HepG2 (cell line): ENCODE measurements around the gene PRR19. TPM values are rescaled to one million over a fixed set of nuclear protein-coding genes. Genes with fewer than 3 reads are reported as not detected.

Source experiments
- ASH2L ChIP-seq: fragments of 300-600, 200-600 bp; sonication (generic); IDR thresholded peaks from 2 replicates; pipeline ENCODE4 v1.7.0; 2017; ENCODE audit warnings: low read depth, mild to moderate bottlenecking, moderate library complexity, mixed read lengths, low read length; ENCODE audit not compliant: insufficient read length
- HNRNPK ChIP-seq: fragments of 200-400 bp; formaldehyde crosslinking; IDR thresholded peaks from 2 replicates; pipeline ENCODE4 v1.6.1; 2018; ENCODE audit warnings: low read length, low read depth, moderate library complexity, mild to moderate bottlenecking; ENCODE audit not compliant: poor library complexity, severe bottlenecking
- HOXD1 ChIP-seq: sonication (generic); formaldehyde crosslinking; IDR thresholded peaks from 2 replicates; pipeline ENCODE4 v1.5.0; 2020; ENCODE audit warnings: missing genetic modification reagents
- MEIS1 ChIP-seq: sonication (generic); formaldehyde crosslinking; IDR thresholded peaks from 2 replicates; pipeline ENCODE4 v1.9.0; 2021; ENCODE audit warnings: mild to moderate bottlenecking, missing genetic modification reagents, moderate library complexity, borderline replicate concordance
- MTF1 ChIP-seq: sonication (generic); formaldehyde crosslinking; IDR thresholded peaks from 2 replicates; pipeline ENCODE4 v1.5.0; 2020; ENCODE audit warnings: missing genetic modification reagents
- NFKBIZ ChIP-seq: IDR thresholded peaks from 2 replicates; pipeline ENCODE4 v1.6.1; 2018; ENCODE audit warnings: missing genetic modification reagents, missing compliant biosample characterization
- PHB2 ChIP-seq: fragments of 450-650 bp; IDR thresholded peaks from 2 replicates; pipeline ENCODE4 v1.6.1; 2018; ENCODE audit not compliant: partially characterized antibody
- RARA ChIP-seq: IDR thresholded peaks from 2 replicates; pipeline ENCODE4 v1.6.1; 2016; ENCODE audit warnings: missing genetic modification reagents, missing compliant biosample characterization
- SRF ChIP-seq: IDR thresholded peaks from 2 replicates; pipeline ENCODE4 v1.6.1; 2011; ENCODE audit warnings: mild to moderate bottlenecking, low read depth, low read length, moderate library complexity
- TGIF2 ChIP-seq: IDR thresholded peaks from 2 replicates; pipeline ENCODE4 v1.6.1; 2016; ENCODE audit warnings: control low read depth, missing compliant biosample characterization
- ZFX ChIP-seq: sonication (generic); formaldehyde crosslinking; IDR thresholded peaks from 2 replicates; pipeline ENCODE4 v1.4.0; 2020; ENCODE audit warnings: mild to moderate bottlenecking, low read depth, missing genetic modification reagents, moderate library complexity
- ZMYM4 ChIP-seq: sonication (generic); formaldehyde crosslinking; IDR thresholded peaks from 2 replicates; pipeline ENCODE4 v1.8.1; 2023; ENCODE audit warnings: mild to moderate bottlenecking, missing genetic modification reagents
- ZNF274 ChIP-seq: sonication (generic); formaldehyde crosslinking; IDR thresholded peaks from 2 replicates; pipeline ENCODE4 v1.5.1; 2020; ENCODE audit warnings: mild to moderate bottlenecking, missing genetic modification reagents
- ZNF276 ChIP-seq: sonication (generic); formaldehyde crosslinking; IDR thresholded peaks from 2 replicates; pipeline ENCODE4 v1.4.0; 2020; ENCODE audit warnings: mild to moderate bottlenecking, low read depth, missing genetic modification reagents
- ZNF34 ChIP-seq: sonication (generic); formaldehyde crosslinking; IDR thresholded peaks from 2 replicates; pipeline ENCODE4 v1.4.0; 2020; ENCODE audit warnings: mild to moderate bottlenecking, missing genetic modification reagents, borderline replicate concordance
- ZNF343 ChIP-seq: sonication (generic); formaldehyde crosslinking; IDR thresholded peaks from 2 replicates; pipeline ENCODE4 v1.4.0; 2020; ENCODE audit warnings: mild to moderate bottlenecking, missing genetic modification reagents
- ZNF639 ChIP-seq: conservative IDR thresholded peaks from 2 replicates; pipeline ENCODE4 v1.6.1; 2018; ENCODE audit warnings: missing genetic modification reagents
- ZNF687 ChIP-seq: sonication (generic); formaldehyde crosslinking; IDR thresholded peaks from 2 replicates; pipeline ENCODE4 v1.5.1; 2020; ENCODE audit warnings: mild to moderate bottlenecking, missing genetic modification reagents, moderate library complexity
- ZNF703 ChIP-seq: sonication (generic); formaldehyde crosslinking; IDR thresholded peaks from 2 replicates; pipeline ENCODE4 v1.5.1; 2020; ENCODE audit warnings: missing genetic modification reagents, mild to moderate bottlenecking, moderate library complexity, borderline replicate concordance
- ZSCAN29 ChIP-seq: sonication (generic); formaldehyde crosslinking; conservative IDR thresholded peaks from 2 replicates; pipeline ENCODE4 v1.4.0; 2020; ENCODE audit warnings: mild to moderate bottlenecking, missing genetic modification reagents
- polyA plus RNA-seq, 8 experiments: library from polyadenylated mRNA; depleted of rRNA in 3 of 8; stranded (reverse) in 7 of 8; unstranded in 1 of 8; fragments of >200 nt; fragmentation: Illumina TruSeq in 4 of 8; extraction: Trizol in 4 of 8; gene quantifications; 2 replicates each; pipeline versions ENCODE4 v1.2.1 to v1.2.3, GENCODE V29; 2011 to 2016; ENCODE audit warnings: low read depth in 4 of 8, missing spikeins in 1 of 8, mixed read lengths in 1 of 8; ENCODE audit not compliant: insufficient read depth in 1 of 8
- total RNA-seq, 5 experiments: library from RNA; depleted of rRNA; stranded (reverse); fragments of >200 nt; fragmentation: Illumina TruSeq; extraction: Trizol; gene quantifications; 2 replicates each; pipeline ENCODE4 v1.2.3, GENCODE V29; 2016; ENCODE audit warnings: low read depth in 1 of 5

PRR19 gene
- total and polyA plus RNA-seq, 2 of the 13 experiments (the other 11 are each of a cell fraction or from before 2014, with no cell fraction given): 0.21 to 0.33 TPM

GRCh38 chr19:42325896-42326771 is 24.2 kb downstream of the PRR19 start (continued):
- no peak for TF ChIP-seq MTF1 (CRISPR knock-in tag)
- peak; percentile 69 for TF ChIP-seq RARA (CRISPR knock-in tag)
- TF ChIP-seq ZNF343 (CRISPR knock-in tag): 0 out of 2 replicates have a peak, but pooled peaks have one; percentile 48
- TF ChIP-seq ASH2L: peak; percentile 12
- no peak for TF ChIP-seq PHB2
- TF ChIP-seq SRF: no peak
- 0 out of 2 replicates have a peak, but pooled peaks have one; percentile 20 for TF ChIP-seq MEIS1
- TF ChIP-seq TGIF2 (CRISPR knock-in tag): no peak
- TF ChIP-seq HNRNPK: no peak
- TF ChIP-seq ZFX: peak; percentile 67
- peak; percentile 17; the same call in 1 of the 2 replicates for TF ChIP-seq ZMYM4
- no peak for TF ChIP-seq ZNF639 (CRISPR knock-in tag)
- TF ChIP-seq NFKBIZ: no peak
- 0 out of 2 replicates have a peak, but pooled peaks have one; percentile 44 for TF ChIP-seq ZNF34
- peak; percentile 23; the same call in 1 of the 2 replicates for TF ChIP-seq ZNF274
- TF ChIP-seq ZSCAN29 (CRISPR knock-in tag): 0 out of 2 replicates have a peak, but pooled peaks have one; percentile 10
- peak; percentile 64 for TF ChIP-seq ZNF687
- TF ChIP-seq ZNF703 (CRISPR knock-in tag): peak; percentile 64; the same call in 1 of the 2 replicates
- 0 out of 2 replicates have a peak, but pooled peaks have one; percentile 22 for TF ChIP-seq ZNF276 (CRISPR knock-in tag)
- TF ChIP-seq HOXD1 (CRISPR knock-in tag): 0 out of 2 replicates have a peak, but pooled peaks have one; percentile 7
